Esophagus squamous epithelium (tissue), 4 donors: ENCODE measurements around the gene C2orf42.

Source experiments
- CTCF ChIP-seq, 6 experiments: fragments of 450-650 bp in 4 of 6; fragments of 200-600 bp in 2 of 6; sonication (generic) in 2 of 6; IDR thresholded peaks; one replicate each; pipeline ENCODE4 v1.5.1; 2016 to 2019; ENCODE audit warnings: antibody characterized with exemption in 6 of 6, mild to moderate bottlenecking in 4 of 6, moderate library complexity in 4 of 6
- POLR2A ChIP-seq, 4 donors: fragments of 450-650 bp; IDR thresholded peaks; one replicate each; pipeline ENCODE4 v1.6.1; 2017; ENCODE audit warnings: antibody characterized with exemption in 4 of 4, mild to moderate bottlenecking in 4 of 4, moderate library complexity in 3 of 4

- TF ChIP-seq POLR2A (IDR thresholded peaks at IDR 0.05): no peak
- no peak for TF ChIP-seq CTCF (IDR thresholded peaks at IDR 0.05)
These were observed 67.0 kb downstream of the C2orf42 start for GRCh38 chr2:70123829-70124116.
